PC-9 (cell line): ENCODE data around the gene COL23A1.

Experiments used
- EZH2 ChIP-seq: fragments of 200-600 bp; sonication (generic); IDR thresholded peaks from 2 replicates; pipeline ENCODE4 v1.8.0; 2017; ENCODE audit warnings: antibody characterized with exemption, low read depth
- TF ChIP-seq, protein P1 (sequence below): fragments of 200-600 bp; sonication (generic); conservative IDR thresholded peaks from 2 replicates; pipeline ENCODE4 v1.6.1; 2017; ENCODE audit warnings: mixed run types, antibody characterized with exemption, mild to moderate bottlenecking, moderate library complexity

DNA sequence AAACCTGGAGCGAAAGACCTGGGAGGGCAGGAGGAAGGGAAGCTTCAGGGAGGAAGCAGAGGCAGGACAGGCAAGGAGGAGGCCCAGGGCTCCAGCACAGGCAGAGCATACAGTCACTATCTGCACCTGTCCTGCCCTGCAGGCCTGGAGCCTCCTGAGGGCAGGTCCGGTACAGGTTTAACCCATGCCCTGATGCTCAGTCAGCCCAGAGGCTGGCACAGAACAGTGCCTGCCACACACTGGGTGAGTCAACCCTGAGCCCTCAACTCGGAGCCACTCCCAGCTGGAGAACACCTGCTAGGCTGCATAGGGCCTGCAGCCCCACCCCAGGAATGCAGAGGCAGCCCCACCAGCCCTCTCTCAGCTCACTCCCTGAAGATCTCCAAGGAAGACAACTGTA is 196.1 kb downstream of the COL23A1 start:
- TF ChIP-seq, protein P1, sequence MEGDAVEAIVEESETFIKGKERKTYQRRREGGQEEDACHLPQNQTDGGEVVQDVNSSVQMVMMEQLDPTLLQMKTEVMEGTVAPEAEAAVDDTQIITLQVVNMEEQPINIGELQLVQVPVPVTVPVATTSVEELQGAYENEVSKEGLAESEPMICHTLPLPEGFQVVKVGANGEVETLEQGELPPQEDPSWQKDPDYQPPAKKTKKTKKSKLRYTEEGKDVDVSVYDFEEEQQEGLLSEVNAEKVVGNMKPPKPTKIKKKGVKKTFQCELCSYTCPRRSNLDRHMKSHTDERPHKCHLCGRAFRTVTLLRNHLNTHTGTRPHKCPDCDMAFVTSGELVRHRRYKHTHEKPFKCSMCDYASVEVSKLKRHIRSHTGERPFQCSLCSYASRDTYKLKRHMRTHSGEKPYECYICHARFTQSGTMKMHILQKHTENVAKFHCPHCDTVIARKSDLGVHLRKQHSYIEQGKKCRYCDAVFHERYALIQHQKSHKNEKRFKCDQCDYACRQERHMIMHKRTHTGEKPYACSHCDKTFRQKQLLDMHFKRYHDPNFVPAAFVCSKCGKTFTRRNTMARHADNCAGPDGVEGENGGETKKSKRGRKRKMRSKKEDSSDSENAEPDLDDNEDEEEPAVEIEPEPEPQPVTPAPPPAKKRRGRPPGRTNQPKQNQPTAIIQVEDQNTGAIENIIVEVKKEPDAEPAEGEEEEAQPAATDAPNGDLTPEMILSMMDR, result no peak
- no peak for TF ChIP-seq EZH2
